A549 (cell line): ENCODE measurements around the gene CERK. TPM values are rescaled to one million over a fixed set of nuclear protein-coding genes. Genes with fewer than 3 reads are reported as not detected.
A peak's percentile ranks its signal among the peaks of the same experiment; 100 is the strongest.

Experiments used
- ATAC-seq, 2 experiments: fragments of 200-7000 bp in 1 of 2; fragments of >200 bp in 1 of 2; cut with Nextera tagmentation in 1 of 2; cut with Tn5 transposase in 1 of 2; 3 replicates each; pipeline versions ENCODE4 v1.8.0 to v1.9.1; 2018 to 2020; ENCODE audit warnings: mild to moderate bottlenecking in 1 of 2, moderate library complexity in 1 of 2
- CTCF ChIA-PET: fragments of 300-600 bp; sonication (Branson Sonifier 250); formaldehyde crosslinking; extraction: SDS; loops from one replicate; lab custom pipeline; 2021; ENCODE audit warnings: antibody characterized with exemption, inconsistent platforms; lab: Yijun Ruan, JAX
- POLR2A ChIA-PET: fragments of 350-600 bp; formaldehyde crosslinking; extraction: SDS; loops from one replicate; lab custom pipeline; 2021; ENCODE audit warnings: antibody characterized with exemption, inconsistent platforms; lab: Yijun Ruan, JAX
- DNase-seq, 2 experiments: peaks; one replicate each; pipeline versions ENCODE4 v3.0.0 to v3.0.0-alpha.2; 2011 to 2016; ENCODE audit warnings: low read depth in 1 of 2, low spot score in 1 of 2
- FAIRE-seq: peaks from 2 replicates; lab custom pipeline; 2011; peaks lifted over from hg19 to GRCh38; lab: Jason Lieb, UNC
- H3K27ac ChIP-seq, 2 experiments: fragments of >200 bp; sonication (Bioruptor Twin); formaldehyde crosslinking; 3 replicates each; pipeline ENCODE4 v1.5.1; 2016 to 2017
- H3K4me1 ChIP-seq: fragments of >200 bp; sonication (Bioruptor Twin); formaldehyde crosslinking; 3 replicates; pipeline ENCODE4 v1.6.1; 2016
- H3K4me2 ChIP-seq: fragments of >200 bp; sonication (Bioruptor Twin); formaldehyde crosslinking; 3 replicates; pipeline ENCODE4 v1.6.1; 2016
- H3K4me3 ChIP-seq: fragments of >200 bp; sonication (Bioruptor Twin); formaldehyde crosslinking; 3 replicates; pipeline ENCODE4 v1.5.1; 2016
- H3K9me3 ChIP-seq: fragments of >200 bp; sonication (Bioruptor Twin); formaldehyde crosslinking; 3 replicates; pipeline ENCODE4 v1.6.1; 2016
- CBX2 ChIP-seq: fragments of 200-600 bp; sonication (generic); IDR thresholded peaks from 2 replicates; pipeline ENCODE4 v1.6.1; 2016; ENCODE audit warnings: low read depth, mild to moderate bottlenecking, borderline replicate concordance
- EHF ChIP-seq: fragments of 250-450 bp; sonication (Bioruptor Pico); IDR thresholded peaks from 2 replicates; pipeline ENCODE4 v1.5.0; 2020; ENCODE audit warnings: mild to moderate bottlenecking
- FOSB ChIP-seq: fragments of 250-450 bp; sonication (Bioruptor Pico); IDR thresholded peaks from 2 replicates; pipeline ENCODE4 v1.5.0; 2020; ENCODE audit warnings: mild to moderate bottlenecking, moderate library complexity
- FOXS1 ChIP-seq: fragments of 250-450 bp; sonication (Bioruptor Pico); IDR thresholded peaks from 2 replicates; pipeline ENCODE4 v1.5.0; 2020; ENCODE audit warnings: mild to moderate bottlenecking, moderate library complexity
- GATA3 ChIP-seq: IDR thresholded peaks from 2 replicates; pipeline ENCODE4 v1.6.1; 2012; ENCODE audit warnings: borderline replicate concordance
- HDAC2 ChIP-seq: fragments of 200-600 bp; sonication (generic); IDR thresholded peaks from 2 replicates; pipeline ENCODE4 v1.6.1; 2016
- HEYL ChIP-seq: fragments of 250-450 bp; sonication (Bioruptor Pico); IDR thresholded peaks from 2 replicates; pipeline ENCODE4 v1.8.0; 2021; ENCODE audit warnings: mild to moderate bottlenecking, moderate library complexity
- HMGXB4 ChIP-seq: fragments of 250-450 bp; sonication (Bioruptor Pico); IDR thresholded peaks from 2 replicates; pipeline ENCODE4 v1.5.0; 2021; ENCODE audit warnings: mild to moderate bottlenecking, moderate library complexity, borderline replicate concordance
- HOXB13 ChIP-seq: fragments of 250-450 bp; sonication (Bioruptor Pico); IDR thresholded peaks from 2 replicates; pipeline ENCODE4 v1.5.0; 2020; ENCODE audit warnings: low read depth, mild to moderate bottlenecking, moderate library complexity
- HOXB5 ChIP-seq: fragments of 250-450 bp; sonication (Bioruptor Pico); IDR thresholded peaks from 2 replicates; pipeline ENCODE4 v1.5.0; 2020; ENCODE audit warnings: mild to moderate bottlenecking, moderate library complexity
- KDM5A ChIP-seq: fragments of 200-600 bp; sonication (generic); IDR thresholded peaks from 2 replicates; pipeline ENCODE4 v1.6.1; 2016; ENCODE audit warnings: antibody characterized with exemption, mild to moderate bottlenecking
- MAFK ChIP-seq: fragments of 450-650 bp; IDR thresholded peaks from 2 replicates; pipeline ENCODE4 v1.6.1; 2014; ENCODE audit not compliant: partially characterized antibody
- MYC ChIP-seq: IDR thresholded peaks from 2 replicates; pipeline ENCODE4 v1.6.1; 2012; ENCODE audit warnings: mild to moderate bottlenecking, inconsistent platforms, low read length, improper control_type of control experiment, borderline replicate concordance
- PHF8 ChIP-seq: fragments of 200-600 bp; sonication (generic); IDR thresholded peaks from 2 replicates; pipeline ENCODE4 v1.6.1; 2016; ENCODE audit warnings: low read depth, mild to moderate bottlenecking, antibody characterized with exemption, moderate library complexity, borderline replicate concordance
- RAD21 ChIP-seq, 2 experiments: fragments of >200 bp in 1 of 2; sonication (Bioruptor Twin) in 1 of 2; formaldehyde crosslinking in 1 of 2; IDR thresholded peaks in 1 of 2; conservative IDR thresholded peaks in 1 of 2; 2 replicates in 1 of 2; 3 replicates in 1 of 2; pipeline ENCODE4 v1.6.1; 2012 to 2018; ENCODE audit warnings: inconsistent platforms in 1 of 2
- RCOR1 ChIP-seq: fragments of 150-350 bp; IDR thresholded peaks from 2 replicates; pipeline ENCODE4 v1.6.1; 2014; ENCODE audit warnings: antibody characterized with exemption, low read length, low read depth
- TP53 ChIP-seq: fragments of 250-450 bp; sonication (Bioruptor Pico); IDR thresholded peaks from 2 replicates; pipeline ENCODE4 v1.5.0; 2021; ENCODE audit warnings: mild to moderate bottlenecking, moderate library complexity
- ZC3H11A ChIP-seq: fragments of 450-650 bp; IDR thresholded peaks from 2 replicates; pipeline ENCODE4 v1.6.1; 2014; ENCODE audit warnings: antibody characterized with exemption, mild to moderate bottlenecking
- ZFP36 ChIP-seq: fragments of 450-650 bp; IDR thresholded peaks from 2 replicates; pipeline ENCODE4 v1.6.1; 2014; ENCODE audit warnings: borderline replicate concordance; ENCODE audit not compliant: partially characterized antibody
- ZSCAN20 ChIP-seq: fragments of 250-450 bp; sonication (Bioruptor Pico); IDR thresholded peaks from 2 replicates; pipeline ENCODE4 v1.8.0; 2022; ENCODE audit warnings: mild to moderate bottlenecking, moderate library complexity
- WGBS: methylation state at CpG from one replicate; pipeline ENCODE4 v1.1.6; 2017; ENCODE audit errors: missing lambda C conversion rate; 5-methylcytosine and 5-hydroxymethylcytosine counted together
- polyA plus RNA-seq, 4 experiments: library from polyadenylated mRNA; depleted of rRNA in 3 of 4; stranded (reverse); fragments of >200 nt; fragmentation: RNase III in 1 of 4; extraction: RNeasy Plus Mini Kit Qiagen cat#74134 plus additional on column Dnase treatment in 1 of 4; gene quantifications; 2 replicates in 3 of 4; 3 replicates in 1 of 4; pipeline ENCODE4 v1.2.3, GENCODE V29; 2011 to 2017
- TF ChIP-seq, protein P1 (sequence below): fragments of >200 bp; sonication (Bioruptor Twin); formaldehyde crosslinking; IDR thresholded peaks from 2 replicates; pipeline ENCODE4 v1.6.1; 2016
- TF ChIP-seq, protein P2 (sequence below): fragments of >200 bp; sonication (Bioruptor Twin); formaldehyde crosslinking; IDR thresholded peaks from 3 replicates; pipeline ENCODE4 v1.6.1; 2016

The CERK gene
- polyA plus RNA-seq, 2 of the 4 experiments (the other 2 are of a cell fraction) = 13.1 to 15.6 TPM

- no peaks in the 10 kb centered on the region for H3K9me3 ChIP-seq
- H3K4me3 ChIP-seq = peak overlapping the region; percentile 30
- ATAC-seq = peak in 1 of 2 experiments; percentile 74; a peak in 2 of 6 replicates
- WGBS = 67% methylated on average over 18 of the region's 24 CpGs
- no peak for FAIRE-seq
- no peak for TF ChIP-seq HOXB13 (CRISPR knock-in tag)
- no peak for TF ChIP-seq CBX2
- TF ChIP-seq EHF (CRISPR knock-in tag) = no peak
- no peak for TF ChIP-seq ZSCAN20 (CRISPR knock-in tag)
- TF ChIP-seq, all 56 proteins: peak for 0
- peaks cover 35% of the 10 kb centered on the region for H3K4me1 ChIP-seq
- peak overlapping the region; percentile 90 to 96 for H3K27ac ChIP-seq
- peak overlapping the region; percentile 83 for H3K4me2 ChIP-seq
- ChIA-PET POLR2A (interaction anchor here (1.2 to 3.5 kb wide), 2 partner anchors 12 to 16 kb away, joined by 3 to 43 read pairs; partner anchors contain the start of gene TBC1D22A), CTCF (interaction anchor here (0.6 to 3.6 kb wide), 5 partner anchors 9 to 35 kb away, joined by 3 to 13 read pairs (median 5); no protein-coding TSS in a partner anchor)
- no peak for DNase-seq
Measured at GRCh38 chr22:46774253-46774979, 36.4 kb upstream of the CERK start.

DNA sequence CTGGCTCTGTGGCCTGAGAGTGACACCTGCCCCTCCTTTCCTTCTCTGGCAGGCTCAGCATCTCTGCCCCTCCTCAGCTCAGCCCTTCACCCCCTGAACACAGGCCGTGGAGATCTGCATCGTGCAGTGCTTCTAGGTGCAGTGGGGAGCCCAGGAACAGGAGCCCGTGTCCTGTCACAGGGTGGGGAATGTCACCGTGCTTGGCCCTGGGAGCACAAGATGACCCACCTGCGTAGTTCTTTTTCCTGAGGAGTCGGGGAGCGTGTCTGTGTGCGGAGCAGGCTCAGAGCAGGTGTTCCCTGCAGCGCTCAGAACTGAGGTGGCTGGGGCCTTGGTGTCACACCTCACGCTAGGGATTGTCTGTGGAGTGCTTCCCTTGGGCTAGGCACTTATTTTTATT lies 35.0 kb upstream of the CERK start:
- Histone ChIP-seq H3K27ac (peak overlapping the region; percentile 67 to 96), H3K4me1 (peaks cover 35% of the 10 kb centered on the region), H3K4me3 (no peak overlapping the region), H3K9me3 (no peaks in the 10 kb centered on the region), H3K4me2 (peak overlapping the region; percentile 83; the same call in 2 of the 3 replicates)
- DNase-seq (no peak), ATAC-seq (no peak), FAIRE-seq (no peak)
- POLR2A ChIA-PET = interaction anchor here (3.5 kb wide), 1 partner anchor 11 kb away, joined by 43 read pairs; the partner anchor contains the start of gene TBC1D22A
- 85% methylated on average over 10 of the region's 10 CpGs for WGBS
- TF ChIP-seq KDM5A = no peak
- TF ChIP-seq FOSB = no peak
- TF ChIP-seq ZFP36 = no peak
- no peak for TF ChIP-seq CBX2
- no peak for TF ChIP-seq HOXB13 (CRISPR knock-in tag)
- TF ChIP-seq ZC3H11A = no peak
- CTCF ChIA-PET = interaction anchor here (3.6 kb wide), 1 partner anchor 25 kb away, joined by 13 read pairs; no protein-coding TSS in a partner anchor

- CTCF ChIA-PET = interaction anchor here (1.5 to 2.1 kb wide), 2 partner anchors 11 to 28 kb away, joined by 3 to 12 read pairs; no protein-coding TSS in a partner anchor
- no peak for TF ChIP-seq MAFK
- TF ChIP-seq EHF (CRISPR knock-in tag) = no peak
- TF ChIP-seq, protein P1, sequence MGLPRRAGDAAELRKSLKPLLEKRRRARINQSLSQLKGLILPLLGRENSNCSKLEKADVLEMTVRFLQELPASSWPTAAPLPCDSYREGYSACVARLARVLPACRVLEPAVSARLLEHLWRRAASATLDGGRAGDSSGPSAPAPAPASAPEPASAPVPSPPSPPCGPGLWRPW = no peak
- TF ChIP-seq PHF8 = no peak
- TF ChIP-seq ZFP36 = no peak
- TF ChIP-seq, protein P2, sequence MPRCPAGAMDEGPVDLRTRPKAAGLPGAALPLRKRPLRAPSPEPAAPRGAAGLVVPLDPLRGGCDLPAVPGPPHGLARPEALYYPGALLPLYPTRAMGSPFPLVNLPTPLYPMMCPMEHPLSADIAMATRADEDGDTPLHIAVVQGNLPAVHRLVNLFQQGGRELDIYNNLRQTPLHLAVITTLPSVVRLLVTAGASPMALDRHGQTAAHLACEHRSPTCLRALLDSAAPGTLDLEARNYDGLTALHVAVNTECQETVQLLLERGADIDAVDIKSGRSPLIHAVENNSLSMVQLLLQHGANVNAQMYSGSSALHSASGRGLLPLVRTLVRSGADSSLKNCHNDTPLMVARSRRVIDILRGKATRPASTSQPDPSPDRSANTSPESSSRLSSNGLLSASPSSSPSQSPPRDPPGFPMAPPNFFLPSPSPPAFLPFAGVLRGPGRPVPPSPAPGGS = no peak
- no peak for TF ChIP-seq RCOR1
- no peak for TF ChIP-seq HMGXB4 (CRISPR knock-in tag)
- TF ChIP-seq ZSCAN20 (CRISPR knock-in tag) = no peak
- no peak for TF ChIP-seq MYC
- TF ChIP-seq RAD21 (conservative IDR thresholded peaks at IDR 0.05 in 1 of 2, IDR thresholded peaks at IDR 0.05 in 1 of 2) = no peak
- TF ChIP-seq HEYL (CRISPR knock-in tag) = no peak
- TF ChIP-seq TP53 (CRISPR knock-in tag) = no peak
- no peak for TF ChIP-seq CBX2
- no peak for TF ChIP-seq FOSB
- no peak for TF ChIP-seq HOXB5
- TF ChIP-seq FOXS1 (CRISPR knock-in tag) = no peak
- TF ChIP-seq HDAC2 = no peak
- no peak for TF ChIP-seq GATA3
- DNase-seq (no peak), FAIRE-seq (no peak), ATAC-seq (no peak)
- POLR2A ChIA-PET = no interaction called here
- Histone ChIP-seq H3K27ac (no peak overlapping the region), H3K4me1 (peaks cover 28% of the 10 kb centered on the region), H3K9me3 (no peaks in the 10 kb centered on the region), H3K4me3 (no peak overlapping the region), H3K4me2 (no peak overlapping the region)
- WGBS = 87% methylated on average over 9 of the region's 9 CpGs
Measured at GRCh38 chr22:46770726-46771125, 32.7 kb upstream of the CERK start.
